K562 treated with DMSO at 1 percent for 4 hours (cell line): ENCODE results near the gene KANK2. TPM values are rescaled to one million over a fixed set of nuclear protein-coding genes. Genes with fewer than 3 reads are reported as not detected.

Experiments used
- total RNA-seq: library from RNA; unstranded; fragments of 300-600 nt; gene quantifications from 2 replicates; pipeline ENCODE4 v1.2.3, GENCODE V29; 2022; ENCODE audit not compliant: insufficient read depth

KANK2 gene
- total RNA-seq, result 28.2 and 42.4 TPM in 2 replicates

DNA sequence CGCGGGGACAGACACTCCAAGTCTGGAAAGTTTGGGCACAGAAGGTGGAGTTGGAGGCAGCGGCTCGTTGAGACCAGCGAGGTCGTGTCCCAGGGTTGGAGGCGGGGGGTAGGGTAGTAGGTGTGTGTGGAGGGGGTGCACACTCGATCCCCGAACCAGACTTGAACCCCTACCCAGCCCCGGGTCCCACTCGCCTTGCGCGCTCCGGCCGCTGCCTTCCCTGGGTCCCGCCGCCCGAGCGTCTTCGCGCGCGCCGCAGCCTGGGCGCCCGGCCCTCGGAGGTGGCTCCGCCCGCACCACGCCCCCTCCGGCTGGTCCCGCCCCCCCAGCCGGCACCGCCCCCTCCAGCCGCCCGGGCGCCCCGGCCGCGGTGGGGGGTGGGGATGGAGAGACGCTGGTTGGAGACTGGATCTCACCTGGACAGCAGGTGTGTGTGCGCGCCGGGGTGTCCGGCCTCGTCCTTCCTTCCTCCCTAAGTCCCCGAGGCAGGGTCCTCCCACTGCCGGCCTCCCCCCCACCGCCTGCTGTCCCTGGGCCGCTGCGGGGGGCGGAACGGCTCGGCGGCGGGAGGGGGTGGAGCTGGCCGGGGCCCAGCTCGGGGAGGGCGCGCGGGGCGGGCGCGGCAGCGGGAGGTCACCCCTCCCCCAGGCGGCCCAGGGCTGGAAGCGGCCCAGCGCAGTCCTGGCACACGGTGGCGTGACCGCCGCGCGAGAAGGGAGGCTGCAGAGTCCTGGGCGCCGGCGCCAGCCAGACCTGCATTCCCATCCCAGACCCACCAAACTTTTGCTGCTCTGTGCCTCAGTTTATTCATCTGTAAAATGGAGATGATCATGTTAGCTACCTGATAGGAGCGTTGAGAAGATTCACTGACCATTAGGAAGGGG is at the start of gene KANK2:
TSS of gene KANK2 (minus strand) at position 255 of the 884 bp plus-strand sequence. CDS start 3,034 bp downstream, outside the sequence.

DNA sequence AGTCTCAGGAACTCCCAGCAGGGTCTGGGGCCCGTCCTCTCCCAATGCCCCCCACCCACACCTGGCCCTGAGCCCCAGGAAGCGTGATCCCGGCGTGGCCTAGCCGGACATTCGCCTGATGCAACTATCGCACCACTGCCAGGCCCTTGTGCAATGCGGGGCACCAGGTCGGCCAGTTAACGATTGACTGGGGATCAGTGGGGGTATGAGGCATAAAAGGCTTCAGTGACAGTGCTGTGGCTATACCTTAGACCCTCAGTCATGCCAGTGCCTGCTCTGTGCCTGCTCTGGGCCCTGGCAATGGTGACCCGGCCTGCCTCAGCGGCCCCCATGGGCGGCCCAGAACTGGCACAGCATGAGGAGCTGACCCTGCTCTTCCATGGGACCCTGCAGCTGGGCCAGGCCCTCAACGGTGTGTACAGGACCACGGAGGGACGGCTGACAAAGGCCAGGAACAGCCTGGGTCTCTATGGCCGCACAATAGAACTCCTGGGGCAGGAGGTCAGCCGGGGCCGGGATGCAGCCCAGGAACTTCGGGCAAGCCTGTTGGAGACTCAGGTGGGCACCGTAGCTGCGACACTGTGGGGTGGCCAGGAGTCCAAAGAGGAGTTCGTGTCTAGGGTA is 42.1 kb upstream of the KANK2 start, which contains the start of gene ANGPTL8:
TSS of gene ANGPTL8 (plus strand) at position 243 of the 624 bp plus-strand sequence. CDS start at position 262, 19 bp downstream.

DNA sequence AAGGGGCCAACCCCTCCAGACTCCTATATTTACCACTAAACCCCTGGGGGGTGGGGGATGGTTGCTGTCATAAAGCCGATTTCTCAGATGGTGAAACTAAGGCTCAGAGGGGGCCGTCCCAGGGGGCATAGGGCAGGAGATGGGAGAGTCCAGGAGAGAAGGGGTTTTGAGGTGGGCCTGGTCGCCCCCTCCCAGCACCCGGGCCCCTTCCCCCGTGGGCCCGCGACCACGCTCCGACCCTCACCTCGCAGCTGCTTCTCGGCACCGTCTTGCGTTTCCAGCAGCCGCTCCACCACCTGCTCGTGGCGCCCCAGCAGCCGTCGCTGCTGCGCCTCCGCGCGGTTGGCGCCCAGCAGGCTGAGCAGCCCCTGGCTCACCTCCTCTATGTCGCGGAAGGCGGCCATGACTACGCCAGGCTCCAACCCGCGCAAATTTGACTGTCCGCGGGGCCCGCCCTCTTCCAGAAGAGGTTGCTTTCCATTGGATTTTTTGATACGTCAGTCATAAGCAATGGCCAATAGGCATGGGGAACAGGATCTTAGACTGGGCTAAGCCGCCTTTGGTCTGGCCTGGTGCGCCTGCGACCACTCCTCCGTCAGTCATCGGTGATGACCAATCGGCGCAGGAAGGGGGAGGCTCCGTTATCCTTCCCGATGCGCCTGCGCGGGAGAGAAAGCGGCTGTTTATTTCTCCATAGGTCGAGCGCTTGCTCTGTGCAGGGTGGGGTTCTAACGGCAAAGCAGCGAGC is 41.8 kb downstream of the KANK2 start, which contains the start of gene SPC24:
TSS of gene SPC24 (minus strand) at position 410 of the 748 bp plus-strand sequence. CDS start at position 404, 6 bp downstream.

Other genes with a start within 250 kb of the KANK2 start
- gene SMARCA4, start 236.5 kb downstream of the KANK2 start, total RNA-seq, result 92.5 and 115 TPM in 2 replicates
- gene LDLR, start 108.1 kb downstream of the KANK2 start, total RNA-seq, result 34.3 and 49.4 TPM in 2 replicates
- gene SPC24, start 41.8 kb downstream of the KANK2 start, total RNA-seq, result 14.9 and 16.9 TPM in 2 replicates
- gene ANGPTL8, start 42.1 kb upstream of the KANK2 start, total RNA-seq, result not detected in 2 replicates
- 7.9 and 11.3 TPM in 2 replicates for gene DOCK6, start 65.0 kb upstream of the KANK2 start, total RNA-seq
- gene TSPAN16, start 98.6 kb upstream of the KANK2 start, total RNA-seq, result not detected in 2 replicates
- gene RAB3D, start 142.1 kb upstream of the KANK2 start, total RNA-seq, result 1.4 and 3.0 TPM in 2 replicates
- 49.9 and 65.9 TPM in 2 replicates for gene TMEM205, start 148.7 kb upstream of the KANK2 start, total RNA-seq
- gene CCDC159, start 149.0 kb upstream of the KANK2 start, total RNA-seq, result 5.7 and 8.9 TPM in 2 replicates
- 25.5 and 33.4 TPM in 2 replicates for gene PLPPR2, start 157.9 kb upstream of the KANK2 start, total RNA-seq
- gene SWSAP1, start 177.1 kb upstream of the KANK2 start, total RNA-seq, result 2.2 and 2.7 TPM in 2 replicates
- gene EPOR, start 186.8 kb upstream of the KANK2 start, total RNA-seq, result 7.4 and 8.7 TPM in 2 replicates
- 1.1 and 1.6 TPM in 2 replicates for gene RGL3, start 221.8 kb upstream of the KANK2 start, total RNA-seq
- not detected in 2 replicates for gene ODAD3, start 237.6 kb upstream of the KANK2 start, total RNA-seq
- gene PRKCSH, start 238.1 kb upstream of the KANK2 start, total RNA-seq, result 335 and 345 TPM in 2 replicates